Upper lobe of left lung (tissue), 6 donors: ENCODE results near the gene MXRA7. TPM values are rescaled to one million over a fixed set of nuclear protein-coding genes. Genes with fewer than 3 reads are reported as not detected.

Source experiments
- ATAC-seq, 2 donors: fragments of 200-7000 bp; cut with Tn5 transposase; one replicate each; pipeline ENCODE4 v1.9.1; 2022; ENCODE audit warnings: mild to moderate bottlenecking in 2 of 2, moderate library complexity in 2 of 2; ENCODE audit not compliant: low FRiP score in 2 of 2
- DNase-seq, 2 donors: peaks; one replicate each; pipeline ENCODE4 v3.0.0-alpha.2; 2019 to 2020
- H3K27ac ChIP-seq, 4 donors: fragments of 200-600 bp; sonication (generic); one replicate each; pipeline ENCODE4 v1.5.1; 2016 to 2019
- H3K27me3 ChIP-seq, 4 donors: fragments of 200-600 bp; sonication (generic); one replicate each; pipeline ENCODE4 v1.5.1; 2017 to 2019
- H3K36me3 ChIP-seq, 4 donors: fragments of 200-600 bp; sonication (generic); one replicate each; pipeline ENCODE4 v1.5.1; 2016 to 2019
- H3K4me1 ChIP-seq, 4 donors: fragments of 200-600 bp; sonication (generic); one replicate each; pipeline ENCODE4 v1.5.1; 2018 to 2019
- H3K4me3 ChIP-seq, 4 donors: fragments of 200-600 bp; sonication (generic); one replicate each; pipeline ENCODE4 v1.5.1; 2017 to 2019; ENCODE audit warnings: mild to moderate bottlenecking in 2 of 4, moderate library complexity in 1 of 4
- H3K9me3 ChIP-seq, 4 donors: fragments of 200-600 bp; sonication (generic); one replicate each; pipeline ENCODE4 v1.5.1; 2018 to 2019
- EP300 ChIP-seq, 4 donors: sonication (generic); formaldehyde crosslinking; IDR thresholded peaks; one replicate each; pipeline ENCODE4 v1.5.1; 2017; ENCODE audit warnings: antibody characterized with exemption in 4 of 4, control low read depth in 2 of 4
- POLR2A ChIP-seq, 4 donors: fragments of 450-650 bp; IDR thresholded peaks; one replicate each; pipeline ENCODE4 v1.5.1; 2016 to 2017; ENCODE audit warnings: antibody characterized with exemption in 4 of 4, mild to moderate bottlenecking in 2 of 4
- POLR2AphosphoS5 ChIP-seq, 2 donors: sonication (generic); formaldehyde crosslinking; IDR thresholded peaks; one replicate each; pipeline ENCODE4 v1.5.1; 2017; ENCODE audit warnings: antibody characterized with exemption in 2 of 2
- WGBS, 2 donors: methylation state at CpG; one replicate each; pipeline ENCODE4 v1.1.5; 2017 to 2018; 5-methylcytosine and 5-hydroxymethylcytosine counted together
- total RNA-seq, 6 donors: library from RNA; depleted of rRNA in 4 of 6; stranded (reverse); fragments of >200 nt in 4 of 6; gene quantifications; one replicate each; pipeline versions ENCODE4 v1.1.0 to v1.2.1, GENCODE V29; 2016 to 2021
- TF ChIP-seq, protein P1 (sequence below), 6 experiments: fragments of 450-650 bp in 4 of 6; fragments of 200-600 bp in 2 of 6; sonication (generic) in 2 of 6; IDR thresholded peaks; one replicate each; pipeline ENCODE4 v1.5.1; 2016 to 2019; ENCODE audit warnings: antibody characterized with exemption in 6 of 6
- donor health status: DM: no; HTN: no; CAD: no; lungs with moderate emphysema.
- donor health status: DM: no; HTN: yes; CAD: no; lungs with severe emphysema.

MXRA7 gene
- total RNA-seq, 6 donors from 2014 or later, result 21.0 to 147 (median 73.5) TPM

DNA sequence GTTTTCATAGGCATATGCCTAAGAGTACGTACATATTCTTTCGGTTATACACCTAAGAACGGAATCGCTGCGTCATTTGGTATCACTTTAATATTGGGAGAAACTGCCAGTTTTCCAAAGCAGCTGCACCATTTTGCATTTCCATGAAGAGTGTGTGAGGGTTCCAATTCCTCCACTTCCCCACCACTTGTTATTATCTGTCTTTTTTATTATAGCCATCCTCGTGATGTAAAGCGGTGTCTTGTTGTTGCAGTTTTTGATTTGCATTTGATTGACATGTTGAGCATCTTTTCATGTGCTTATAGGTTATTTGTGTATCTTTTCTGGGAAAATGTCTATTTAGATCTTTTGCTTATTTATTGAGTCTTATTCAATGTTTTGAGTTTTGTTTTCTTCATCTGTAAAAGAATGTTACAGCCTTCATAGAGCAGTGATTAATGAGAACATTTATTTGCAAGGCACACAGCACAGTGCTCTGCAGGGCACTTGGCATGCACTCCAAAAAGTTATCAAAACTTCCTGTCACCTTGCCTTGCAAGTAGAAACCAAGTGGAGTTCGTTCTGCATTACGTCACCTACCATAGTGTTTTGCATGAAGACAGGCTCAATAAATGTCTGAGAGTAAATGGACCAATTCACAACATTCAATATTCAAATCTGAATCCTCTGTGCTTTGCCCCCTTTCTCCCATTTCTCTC, 40.6 kb downstream of the MXRA7 start:
- peaks cover 12 to 31% (median 19%) of the 10 kb centered on the region in 4 donors for H3K4me1 ChIP-seq
- H3K9me3 ChIP-seq, result no peaks in the 10 kb centered on the region
- WGBS, 2 donors, result 77 to 81% methylated on average over 9 of the region's 9 CpGs
- ATAC-seq, result peak in 1 of 2 donors; percentile 31
- DNase-seq, result peak in 1 of 2 donors; percentile 77
- H3K4me3 ChIP-seq, result no peak overlapping the region
- H3K27me3 ChIP-seq, result no peaks in the 10 kb centered on the region
- H3K36me3 ChIP-seq, result no peaks in the 10 kb centered on the region
- TF ChIP-seq POLR2A (IDR thresholded peaks at IDR 0.05) (no peak), POLR2AphosphoS5 (IDR thresholded peaks at IDR 0.05) (no peak), EP300 (IDR thresholded peaks at IDR 0.05) (no peak)
- TF ChIP-seq, protein P1, sequence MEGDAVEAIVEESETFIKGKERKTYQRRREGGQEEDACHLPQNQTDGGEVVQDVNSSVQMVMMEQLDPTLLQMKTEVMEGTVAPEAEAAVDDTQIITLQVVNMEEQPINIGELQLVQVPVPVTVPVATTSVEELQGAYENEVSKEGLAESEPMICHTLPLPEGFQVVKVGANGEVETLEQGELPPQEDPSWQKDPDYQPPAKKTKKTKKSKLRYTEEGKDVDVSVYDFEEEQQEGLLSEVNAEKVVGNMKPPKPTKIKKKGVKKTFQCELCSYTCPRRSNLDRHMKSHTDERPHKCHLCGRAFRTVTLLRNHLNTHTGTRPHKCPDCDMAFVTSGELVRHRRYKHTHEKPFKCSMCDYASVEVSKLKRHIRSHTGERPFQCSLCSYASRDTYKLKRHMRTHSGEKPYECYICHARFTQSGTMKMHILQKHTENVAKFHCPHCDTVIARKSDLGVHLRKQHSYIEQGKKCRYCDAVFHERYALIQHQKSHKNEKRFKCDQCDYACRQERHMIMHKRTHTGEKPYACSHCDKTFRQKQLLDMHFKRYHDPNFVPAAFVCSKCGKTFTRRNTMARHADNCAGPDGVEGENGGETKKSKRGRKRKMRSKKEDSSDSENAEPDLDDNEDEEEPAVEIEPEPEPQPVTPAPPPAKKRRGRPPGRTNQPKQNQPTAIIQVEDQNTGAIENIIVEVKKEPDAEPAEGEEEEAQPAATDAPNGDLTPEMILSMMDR (IDR thresholded peaks at IDR 0.05), result no peak
- H3K27ac ChIP-seq, result peak overlapping the region in 3 of 4 donors; percentile 86 to 96 (median 89)

DNA sequence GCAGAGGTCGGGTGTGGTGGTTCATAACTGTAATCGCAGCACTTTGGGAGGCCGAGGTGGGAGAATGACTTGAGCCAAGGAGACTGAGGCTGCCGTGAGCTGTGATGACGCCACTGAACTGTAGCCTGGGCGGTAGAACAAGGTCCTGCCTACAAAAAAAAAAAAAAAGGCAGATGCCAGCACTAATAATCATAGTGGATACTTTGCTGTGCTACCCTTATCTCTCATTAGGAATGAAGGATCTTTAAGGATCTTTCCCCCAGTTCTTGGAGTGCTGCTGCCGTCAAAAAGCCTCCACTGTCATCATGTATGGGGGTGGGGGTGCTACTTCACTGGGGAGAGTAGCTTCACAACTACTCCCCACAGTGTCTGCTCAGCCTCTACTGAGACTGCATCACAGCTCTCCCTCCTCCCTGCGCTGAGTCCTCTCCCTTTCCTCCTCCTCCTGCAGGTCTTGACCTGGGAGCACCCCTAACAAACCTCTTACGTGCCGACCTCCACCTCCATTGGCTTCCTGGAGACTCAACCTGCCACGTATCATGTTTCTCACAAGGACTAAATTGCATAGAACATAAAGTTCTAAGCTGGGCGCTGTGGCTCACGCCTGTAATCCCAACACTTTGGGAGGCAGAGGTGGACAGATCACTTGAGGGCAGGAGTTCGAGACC, 42.8 kb downstream of the MXRA7 start:
- no peak for TF ChIP-seq EP300 (IDR thresholded peaks at IDR 0.05)
- ATAC-seq (no peak), DNase-seq (no peak)
- H3K4me1 ChIP-seq, result peaks cover 12 to 28% (median 19%) of the 10 kb centered on the region in 4 donors
- H3K36me3 ChIP-seq, result no peaks in the 10 kb centered on the region
- WGBS, 2 donors, result 77 to 83% methylated on average over 14 of the region's 14 CpGs
- H3K4me3 ChIP-seq, result no peak overlapping the region
- H3K27me3 ChIP-seq, result no peaks in the 10 kb centered on the region
- no peaks in the 10 kb centered on the region for H3K9me3 ChIP-seq
- H3K27ac ChIP-seq, result no peak overlapping the region

DNA sequence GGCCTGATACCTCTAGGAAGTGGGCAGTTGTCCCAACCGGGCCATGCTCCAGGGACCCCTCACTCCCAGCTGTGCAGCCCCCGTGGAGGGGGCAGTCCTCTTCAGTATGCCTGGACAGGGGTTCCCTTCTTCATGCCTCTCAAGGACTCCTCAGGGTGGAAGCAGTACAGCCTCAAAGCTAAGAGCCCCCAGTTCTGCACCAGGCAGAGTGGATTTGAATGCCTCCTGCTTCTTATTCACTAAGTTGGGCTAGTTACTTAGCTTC, 43.3 kb downstream of the MXRA7 start:
- Histone ChIP-seq H3K27ac (no peak overlapping the region), H3K9me3 (no peaks in the 10 kb centered on the region), H3K4me3 (no peak overlapping the region), H3K4me1 (peaks cover 9 to 23% (median 15%) of the 10 kb centered on the region in 4 donors), H3K36me3 (no peaks in the 10 kb centered on the region), H3K27me3 (no peaks in the 10 kb centered on the region)
- ATAC-seq, result no peak
- 62% methylated on average over 2 of the region's 2 CpGs; no CpG with 5 or more reads in 1 of the 2 donors for WGBS, 2 donors
- DNase-seq, result no peak
- TF ChIP-seq POLR2AphosphoS5 (IDR thresholded peaks at IDR 0.05), result no peak
- TF ChIP-seq EP300 (IDR thresholded peaks at IDR 0.05), result no peak
- TF ChIP-seq, protein P1 (IDR thresholded peaks at IDR 0.05), result no peak
- TF ChIP-seq POLR2A (IDR thresholded peaks at IDR 0.05), result no peak

DNA sequence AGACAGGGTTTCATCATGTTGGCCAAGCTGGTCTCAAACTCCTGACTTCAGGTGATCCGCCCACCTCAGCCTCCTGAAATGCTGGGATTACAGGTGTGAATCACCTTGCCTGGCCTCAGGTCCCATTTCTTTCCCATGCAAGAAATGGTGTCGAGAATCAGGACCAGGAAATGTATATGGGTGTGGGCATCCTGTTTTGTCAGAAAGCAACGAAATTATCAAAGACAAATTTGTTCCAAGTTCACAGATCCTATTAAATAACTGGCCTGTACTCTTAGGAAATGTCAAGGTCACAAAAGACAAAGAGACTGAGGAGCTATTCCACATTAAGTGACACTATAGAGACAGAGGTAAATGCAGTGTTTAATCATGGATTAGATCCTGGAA, 50.1 kb downstream of the MXRA7 start:
- 50 to 58% methylated on average over 3 of the region's 3 CpGs for WGBS, 2 donors
- H3K36me3 ChIP-seq, result no peaks in the 10 kb centered on the region
- H3K27me3 ChIP-seq, result no peaks in the 10 kb centered on the region
- no peak overlapping the region for H3K4me3 ChIP-seq
- DNase-seq, result no peak
- no peak for ATAC-seq
- H3K27ac ChIP-seq, result no peak overlapping the region
- TF ChIP-seq POLR2A (IDR thresholded peaks at IDR 0.05) (no peak), POLR2AphosphoS5 (IDR thresholded peaks at IDR 0.05) (no peak), EP300 (IDR thresholded peaks at IDR 0.05) (no peak)
- TF ChIP-seq, protein P1 (IDR thresholded peaks at IDR 0.05), result no peak
- H3K9me3 ChIP-seq, result no peaks in the 10 kb centered on the region
- peaks cover 0 to 13% (median 9%) of the 10 kb centered on the region in 4 donors for H3K4me1 ChIP-seq

DNA sequence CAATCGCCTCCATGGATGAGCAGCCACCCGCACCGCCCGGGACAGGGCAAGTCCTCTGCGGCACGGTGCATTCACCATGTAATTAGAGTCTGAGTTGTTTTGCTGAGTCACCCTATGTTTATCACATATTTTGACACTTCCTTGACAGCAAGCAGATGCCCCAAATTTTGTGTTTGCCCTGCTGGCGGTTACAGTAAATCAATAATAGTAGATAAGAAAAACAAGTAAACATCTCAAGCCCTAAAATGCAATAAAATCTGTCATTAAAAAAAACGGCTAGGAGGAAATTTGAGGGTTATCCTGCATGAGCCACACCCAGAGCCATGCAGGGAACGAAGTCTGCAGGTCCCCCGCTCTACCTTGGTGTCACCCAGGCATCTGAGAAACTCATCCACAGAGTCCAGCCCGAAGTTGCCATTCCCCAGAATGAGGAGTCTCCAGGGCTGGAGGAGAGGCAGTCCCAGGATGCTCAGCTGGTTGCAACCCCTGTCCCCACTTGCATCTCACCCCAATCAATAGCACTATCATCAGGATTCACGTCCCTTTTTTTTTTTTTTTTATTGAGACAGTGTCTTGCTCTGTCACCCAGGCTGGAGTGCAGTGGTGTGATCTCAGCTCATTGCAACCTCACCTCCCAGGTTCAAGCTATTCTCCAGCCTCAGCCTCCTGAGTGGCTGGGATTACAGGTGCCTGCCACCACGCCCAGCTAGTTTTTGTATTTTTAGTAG, 50.7 kb downstream of the MXRA7 start:
- Histone ChIP-seq H3K27ac (no peak overlapping the region), H3K27me3 (no peaks in the 10 kb centered on the region), H3K9me3 (no peaks in the 10 kb centered on the region), H3K36me3 (no peaks in the 10 kb centered on the region), H3K4me3 (no peak overlapping the region), H3K4me1 (peaks cover 0 to 13% (median 9%) of the 10 kb centered on the region in 4 donors)
- 41 to 45% methylated on average over 12 to 13 of the region's 13 CpGs for WGBS, 2 donors
- ATAC-seq (peak in 1 of 2 donors; percentile 63), DNase-seq (peak; percentile 39 to 57)
- no peak for TF ChIP-seq POLR2A (IDR thresholded peaks at IDR 0.05)
- TF ChIP-seq POLR2AphosphoS5 (IDR thresholded peaks at IDR 0.05), result no peak
- TF ChIP-seq EP300 (IDR thresholded peaks at IDR 0.05), result no peak
- TF ChIP-seq, protein P1 (IDR thresholded peaks at IDR 0.05), result no peak
